Measurements from ENCODE around the gene HOOK2. TPM values are rescaled to one million over a fixed set of nuclear protein-coding genes. Genes with fewer than 3 reads are reported as not detected.
A peak's percentile ranks its signal among the peaks of the same experiment; 100 is the strongest.

HOOK2 gene
- total and polyA plus RNA-seq, 9 of the 15 experiments (the other 6 are each of a cell fraction or from before 2014, with no cell fraction given), result 1.3 to 17.2 (median 9.9) TPM

DNA sequence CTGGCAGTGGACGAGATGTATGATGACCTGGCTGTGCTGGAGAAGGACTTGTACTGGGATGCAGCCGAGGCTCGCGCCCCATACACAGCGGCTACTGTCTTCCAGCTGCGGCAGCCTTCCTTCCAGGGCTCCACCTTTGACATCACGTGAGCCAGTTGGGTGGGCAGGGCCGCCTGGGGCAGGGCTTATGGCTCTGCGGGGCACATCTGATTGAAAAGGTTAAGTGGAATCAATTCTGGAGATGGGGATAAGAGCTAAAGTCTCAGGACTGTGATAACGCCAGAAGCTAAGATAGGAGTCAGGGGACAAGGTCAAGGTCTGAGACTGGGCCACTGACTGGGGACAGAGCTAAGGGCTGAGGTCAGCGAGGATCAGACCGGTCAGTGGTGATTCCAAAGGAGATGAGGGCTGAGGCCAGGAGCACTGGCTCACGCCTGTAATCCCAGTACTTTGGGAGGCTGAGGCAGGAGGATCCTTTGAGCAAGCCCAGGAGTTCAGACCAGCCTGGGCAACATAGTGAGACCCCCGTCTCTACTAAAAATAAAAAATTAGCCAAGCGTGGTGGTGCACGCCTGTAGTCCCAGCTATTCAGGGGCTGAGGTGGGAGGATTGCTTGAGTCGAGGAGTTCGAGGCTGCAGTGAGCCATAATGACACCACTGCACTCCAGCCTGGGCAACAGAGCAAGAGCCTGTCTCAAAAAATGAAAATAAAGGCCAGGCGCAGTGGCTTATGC is 19.0 kb downstream of the HOOK2 start (continued):
- no peak for TF ChIP-seq BRCA1 (IDR thresholded peaks at IDR 0.05)
- no peak for TF ChIP-seq BRCA1 (CRISPR knock-in tag; IDR thresholded peaks at IDR 0.05)
- TF ChIP-seq KDM5B (IDR thresholded peaks at IDR 0.05; ENCODE audit: insufficient replicate concordance, low read depth, low read length), result no peak
- no peak for TF ChIP-seq HSF4 (CRISPR knock-in tag; IDR thresholded peaks at IDR 0.05; ENCODE audit: borderline replicate concordance)

DNA sequence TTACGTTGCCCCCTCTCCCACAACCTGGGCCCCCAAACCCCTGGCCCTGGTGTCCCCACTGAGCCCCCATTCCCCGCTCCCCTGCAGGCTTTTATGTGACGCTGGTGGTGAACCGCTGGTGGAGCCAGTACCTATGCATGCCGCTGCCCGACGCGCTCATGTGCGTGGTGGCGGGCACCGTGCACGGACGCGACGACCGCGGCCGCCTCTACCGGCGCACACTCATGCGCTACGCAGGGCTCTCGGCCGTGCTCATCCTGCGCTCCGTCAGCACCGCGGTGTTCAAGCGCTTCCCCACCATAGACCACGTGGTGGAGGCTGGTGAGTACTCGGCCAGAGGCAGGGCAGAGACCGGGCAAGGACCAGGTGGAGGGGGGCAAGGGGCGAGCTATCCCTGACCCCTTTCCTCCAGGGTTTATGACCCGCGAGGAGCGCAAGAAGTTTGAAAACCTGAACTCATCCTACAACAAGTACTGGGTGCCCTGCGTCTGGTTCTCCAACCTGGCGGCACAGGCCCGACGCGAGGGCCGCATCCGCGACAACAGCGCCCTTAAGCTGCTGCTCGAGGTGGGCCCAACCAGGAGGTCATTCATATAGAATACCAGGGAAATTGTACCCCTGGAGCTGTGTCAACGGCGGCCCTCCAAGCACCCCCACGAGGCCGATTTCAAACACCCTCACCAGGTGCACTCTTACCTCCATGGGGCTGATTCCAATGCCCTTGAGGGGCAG is 20.7 kb downstream of the HOOK2 start:
- Histone ChIP-seq H3K4me2 (ENCODE audit: insufficient read depth, low read length) (no peak overlapping the region), H3K79me2 (ENCODE audit: control insufficient read depth, insufficient read depth, low read length) (no peaks in the 10 kb centered on the region), H3K4me3 (no peak overlapping the region), H4K20me1 (replicated peaks; ENCODE audit: control insufficient read depth, insufficient read depth, low read length) (no peaks in the 10 kb centered on the region), H3K9ac (ENCODE audit: insufficient read depth in 1 of 2, low read depth in 2 of 2, low read length in 2 of 2) (no peak overlapping the region), H3K9me3 (replicated peaks; ENCODE audit: control insufficient read depth, insufficient read depth, low read depth, low read length) (no peaks in the 10 kb centered on the region), H3K36me3 (ENCODE audit: control insufficient read depth, insufficient read depth, low read length) (no peaks in the 10 kb centered on the region), H3K27ac (ENCODE audit: extremely low read depth, low read depth, low read length) (no peak overlapping the region), H3K27me3 (ENCODE audit: control insufficient read depth in 2 of 2, insufficient read depth in 2 of 2, low read length in 2 of 2) (peaks cover 20 to 36% of the 10 kb centered on the region in 2 experiments; a peak in 3 of 5 replicates), H3K4me1 (replicated peaks in 1 of 2; ENCODE audit: control insufficient read depth in 2 of 2, insufficient read depth in 2 of 2, low read length in 2 of 2) (peaks cover 4 to 45% of the 10 kb centered on the region in 2 experiments; a peak in 3 of 5 replicates), H2AFZ (ENCODE audit: low read depth, low read length) (no peak overlapping the region), H3K9me1 (ENCODE audit: control insufficient read depth, insufficient read depth, low read length) (no peaks in the 10 kb centered on the region)
- 51% methylated on average over 24 of the region's 50 CpGs for WGBS (ENCODE audit: insufficient coverage, low coverage, missing lambda C conversion rate)
- no TSS peak for BruUV-seq (replicated peaks)
- ChIA-PET CTCF (ENCODE audit: low intra/inter-chr PET ratio) (no interaction called here), POLR2A (interaction anchor here (0.6 to 2.0 kb wide), 8 partner anchors 8 to 1494 kb away, joined by 3 to 6 read pairs (median 4); partner anchors contain the start of genes GET3 and TRIR)
- intact Hi-C loops (cut with micrococcal nuclease) (no loop called here), in situ Hi-C loops (cut with MboI) (no loop called here)
- DNase-seq (ENCODE audit: extremely low read depth in 1 of 4, low spot score in 3 of 4), result no peak
- ATAC-seq, result no peak
- TF ChIP-seq TCFL5 (CRISPR knock-in tag; conservative IDR thresholded peaks at IDR 0.05), result no peak
- no peak for TF ChIP-seq DMBX1 (CRISPR knock-in tag; IDR thresholded peaks at IDR 0.05; ENCODE audit: borderline replicate concordance)
- TF ChIP-seq ESRRB (CRISPR knock-in tag; IDR thresholded peaks at IDR 0.05; ENCODE audit: borderline replicate concordance), result no peak
- no peak for TF ChIP-seq ZNF778 (CRISPR knock-in tag; IDR thresholded peaks at IDR 0.05)
- TF ChIP-seq, protein P1, sequence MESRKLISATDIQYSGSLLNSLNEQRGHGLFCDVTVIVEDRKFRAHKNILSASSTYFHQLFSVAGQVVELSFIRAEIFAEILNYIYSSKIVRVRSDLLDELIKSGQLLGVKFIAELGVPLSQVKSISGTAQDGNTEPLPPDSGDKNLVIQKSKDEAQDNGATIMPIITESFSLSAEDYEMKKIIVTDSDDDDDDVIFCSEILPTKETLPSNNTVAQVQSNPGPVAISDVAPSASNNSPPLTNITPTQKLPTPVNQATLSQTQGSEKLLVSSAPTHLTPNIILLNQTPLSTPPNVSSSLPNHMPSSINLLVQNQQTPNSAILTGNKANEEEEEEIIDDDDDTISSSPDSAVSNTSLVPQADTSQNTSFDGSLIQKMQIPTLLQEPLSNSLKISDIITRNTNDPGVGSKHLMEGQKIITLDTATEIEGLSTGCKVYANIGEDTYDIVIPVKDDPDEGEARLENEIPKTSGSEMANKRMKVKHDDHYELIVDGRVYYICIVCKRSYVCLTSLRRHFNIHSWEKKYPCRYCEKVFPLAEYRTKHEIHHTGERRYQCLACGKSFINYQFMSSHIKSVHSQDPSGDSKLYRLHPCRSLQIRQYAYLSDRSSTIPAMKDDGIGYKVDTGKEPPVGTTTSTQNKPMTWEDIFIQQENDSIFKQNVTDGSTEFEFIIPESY (CRISPR knock-in tag; IDR thresholded peaks at IDR 0.05), result peak; percentile 18; the same call in 1 of the 2 replicates
- TF ChIP-seq, protein P2, sequence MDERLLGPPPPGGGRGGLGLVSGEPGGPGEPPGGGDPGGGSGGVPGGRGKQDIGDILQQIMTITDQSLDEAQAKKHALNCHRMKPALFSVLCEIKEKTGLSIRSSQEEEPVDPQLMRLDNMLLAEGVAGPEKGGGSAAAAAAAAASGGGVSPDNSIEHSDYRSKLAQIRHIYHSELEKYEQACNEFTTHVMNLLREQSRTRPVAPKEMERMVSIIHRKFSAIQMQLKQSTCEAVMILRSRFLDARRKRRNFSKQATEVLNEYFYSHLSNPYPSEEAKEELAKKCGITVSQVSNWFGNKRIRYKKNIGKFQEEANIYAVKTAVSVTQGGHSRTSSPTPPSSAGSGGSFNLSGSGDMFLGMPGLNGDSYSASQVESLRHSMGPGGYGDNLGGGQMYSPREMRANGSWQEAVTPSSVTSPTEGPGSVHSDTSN (CRISPR knock-in tag; IDR thresholded peaks at IDR 0.05; ENCODE audit: low read depth), result no peak
- TF ChIP-seq, protein P2 (tag; conservative IDR thresholded peaks at IDR 0.05; ENCODE audit: low read depth), result no peak
- FAIRE-seq, result no peak
